Esophagus muscularis mucosa (tissue), 4 donors: Measurements from ENCODE around the gene FLCN. TPM values are rescaled to one million over a fixed set of nuclear protein-coding genes. Genes with fewer than 3 reads are reported as not detected.

ENCODE experiments used
- DNase-seq: peaks from one replicate; pipeline ENCODE4 v3.0.0-alpha.2; 2017; ENCODE audit errors: extremely low spot score
- H3K27ac ChIP-seq, 4 donors: fragments of 200-600 bp; sonication (generic); replicated peaks in 1 of 4; 1 replicate in 3 of 4; 2 replicates in 1 of 4; pipeline ENCODE4 v1.5.1; 2016 to 2019; ENCODE audit warnings: mild to moderate bottlenecking in 1 of 4
- H3K27me3 ChIP-seq, 4 donors: fragments of 200-600 bp; sonication (generic); one replicate each; pipeline versions ENCODE4 v1.5.1 to v1.6.0; 2016 to 2019
- H3K36me3 ChIP-seq, 4 donors: fragments of 200-600 bp; sonication (generic); one replicate each; pipeline ENCODE4 v1.5.1; 2016 to 2019
- H3K4me1 ChIP-seq, 4 donors: fragments of 200-600 bp; sonication (generic); one replicate each; pipeline ENCODE4 v1.5.1; 2016 to 2019
- H3K4me3 ChIP-seq, 4 donors: fragments of 200-600 bp; sonication (generic); 1 replicate in 2 of 4; 2 replicates in 2 of 4; pipeline ENCODE4 v1.5.1; 2016 to 2019; ENCODE audit warnings: mild to moderate bottlenecking in 4 of 4, moderate library complexity in 1 of 4
- H3K9me3 ChIP-seq, 4 donors: fragments of 200-600 bp; sonication (generic); 1 replicate in 3 of 4; 2 replicates in 1 of 4; pipeline ENCODE4 v1.5.1; 2016 to 2019
- CTCF ChIP-seq, 3 experiments: fragments of 200-600 bp in 2 of 3; fragments of 450-650 bp in 1 of 3; sonication (generic) in 2 of 3; IDR thresholded peaks; one replicate each; pipeline ENCODE4 v1.5.1; 2017 to 2019; ENCODE audit warnings: antibody characterized with exemption in 3 of 3, mild to moderate bottlenecking in 2 of 3, moderate library complexity in 1 of 3
- EP300 ChIP-seq: sonication (generic); formaldehyde crosslinking; IDR thresholded peaks from one replicate; pipeline ENCODE4 v1.6.1; 2017; ENCODE audit warnings: antibody characterized with exemption
- POLR2A ChIP-seq: fragments of 450-650 bp; IDR thresholded peaks from one replicate; pipeline ENCODE4 v1.6.1; 2017; ENCODE audit warnings: antibody characterized with exemption, moderate library complexity, mild to moderate bottlenecking, low read depth
- POLR2AphosphoS5 ChIP-seq, 2 donors: sonication (generic); formaldehyde crosslinking; IDR thresholded peaks; one replicate each; pipeline ENCODE4 v1.6.1; 2017; ENCODE audit warnings: antibody characterized with exemption in 2 of 2
- WGBS: methylation state at CpG from one replicate; pipeline ENCODE4 v1.1.5; 2018; 5-methylcytosine and 5-hydroxymethylcytosine counted together
- intact Hi-C: fragments of 100-400 bp; cut with DNase I; formaldehyde crosslinking; loops from one replicate; pipeline ENCODE4 v1.15.1; 2023
- total RNA-seq, 4 donors: library from RNA; depleted of rRNA; stranded (reverse); fragments of >200 nt; gene quantifications; one replicate each; pipeline versions ENCODE4 v1.1.0 to v1.2.1, GENCODE V29; 2016

The FLCN gene
- total RNA-seq, 4 donors from 2014 or later, result 21.5 to 64.7 (median 45.5) TPM

DNA sequence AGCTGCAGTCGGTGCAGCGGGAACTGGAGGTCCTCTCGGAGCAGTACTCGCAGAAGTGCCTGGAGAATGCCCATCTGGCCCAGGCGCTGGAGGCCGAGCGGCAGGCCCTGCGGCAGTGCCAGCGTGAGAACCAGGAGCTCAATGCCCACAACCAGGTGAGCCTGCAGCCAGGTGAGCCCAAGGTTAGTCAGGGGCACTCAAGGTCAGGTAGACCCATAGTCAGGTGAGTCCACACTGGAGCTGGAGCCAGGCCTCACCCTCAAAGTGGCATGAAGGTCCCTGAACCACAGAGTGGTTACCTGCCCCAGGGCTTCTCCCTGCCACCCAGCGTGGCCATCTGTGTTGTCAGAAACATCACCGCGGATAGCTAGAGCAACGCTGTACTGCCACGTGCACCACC, 63.0 kb downstream of the FLCN start:
- Histone ChIP-seq H3K27ac (no peak overlapping the region), H3K9me3 (no peaks in the 10 kb centered on the region), H3K4me3 (no peak overlapping the region), H3K36me3 (peaks cover 55 to 98% (median 82%) of the 10 kb centered on the region in 4 donors), H3K4me1 (peaks cover 0 to 22% (median 10%) of the 10 kb centered on the region in 4 donors), H3K27me3 (no peaks in the 10 kb centered on the region)
- TF ChIP-seq POLR2A, result no peak
- no peak for TF ChIP-seq CTCF (IDR thresholded peaks at IDR 0.05)
- no peak for TF ChIP-seq EP300
- no peak for TF ChIP-seq POLR2AphosphoS5 (IDR thresholded peaks at IDR 0.05)
- DNase-seq, result no peak
- intact Hi-C loops, result no loop called here
- 95% methylated on average over 5 of the region's 14 CpGs for WGBS

DNA sequence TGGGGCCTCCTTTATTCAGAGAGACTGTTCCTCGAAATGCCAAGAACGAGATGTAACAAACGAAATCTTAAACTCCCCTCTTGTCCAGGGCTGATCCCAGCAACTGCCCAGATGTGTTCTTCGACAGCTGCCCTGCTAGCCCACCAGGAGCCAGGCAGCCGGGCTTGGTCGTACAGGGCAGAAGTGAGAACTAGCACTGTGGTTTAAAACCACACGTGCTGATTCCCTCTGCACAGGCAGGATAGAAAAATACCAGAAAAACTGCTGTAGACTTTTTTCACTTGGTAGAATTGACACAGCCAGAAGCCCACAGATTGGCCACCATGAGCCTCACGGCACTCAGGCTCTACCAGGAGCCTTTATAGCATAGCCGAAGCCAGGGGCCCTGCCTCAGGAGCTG, 64.0 kb downstream of the FLCN start:
- H3K27me3 ChIP-seq, result no peaks in the 10 kb centered on the region
- H3K4me3 ChIP-seq, result no peak overlapping the region
- H3K27ac ChIP-seq, result no peak overlapping the region
- H3K9me3 ChIP-seq, result no peaks in the 10 kb centered on the region
- peaks cover 0 to 22% (median 10%) of the 10 kb centered on the region in 4 donors for H3K4me1 ChIP-seq
- intact Hi-C loops, result no loop called here
- TF ChIP-seq CTCF (IDR thresholded peaks at IDR 0.05) (no peak), POLR2AphosphoS5 (IDR thresholded peaks at IDR 0.05) (no peak), POLR2A (no peak), EP300 (no peak)
- 89% methylated on average over 8 of the region's 9 CpGs for WGBS
- DNase-seq, result no peak
- peaks cover 49 to 98% (median 80%) of the 10 kb centered on the region in 4 donors for H3K36me3 ChIP-seq

GRCh38 chr17:17172001-17172939, 64.7 kb downstream of the FLCN start:
- no peaks in the 10 kb centered on the region for H3K27me3 ChIP-seq
- peaks cover 0 to 22% (median 10%) of the 10 kb centered on the region in 4 donors for H3K4me1 ChIP-seq
- no peaks in the 10 kb centered on the region for H3K9me3 ChIP-seq
- peak in 1 of 2 donors; percentile 42 for TF ChIP-seq POLR2AphosphoS5 (IDR thresholded peaks at IDR 0.05)
- no peak for TF ChIP-seq EP300
- TF ChIP-seq CTCF (IDR thresholded peaks at IDR 0.05), result peak in 1 of 3 experiments; percentile 12
- no peak for TF ChIP-seq POLR2A
- peaks cover 45 to 98% (median 80%) of the 10 kb centered on the region in 4 donors for H3K36me3 ChIP-seq
- no peak for DNase-seq
- intact Hi-C loops, result no loop called here
- WGBS, result 74% methylated on average over 26 of the region's 26 CpGs
- no peak overlapping the region for H3K27ac ChIP-seq
- no peak overlapping the region for H3K4me3 ChIP-seq

DNA sequence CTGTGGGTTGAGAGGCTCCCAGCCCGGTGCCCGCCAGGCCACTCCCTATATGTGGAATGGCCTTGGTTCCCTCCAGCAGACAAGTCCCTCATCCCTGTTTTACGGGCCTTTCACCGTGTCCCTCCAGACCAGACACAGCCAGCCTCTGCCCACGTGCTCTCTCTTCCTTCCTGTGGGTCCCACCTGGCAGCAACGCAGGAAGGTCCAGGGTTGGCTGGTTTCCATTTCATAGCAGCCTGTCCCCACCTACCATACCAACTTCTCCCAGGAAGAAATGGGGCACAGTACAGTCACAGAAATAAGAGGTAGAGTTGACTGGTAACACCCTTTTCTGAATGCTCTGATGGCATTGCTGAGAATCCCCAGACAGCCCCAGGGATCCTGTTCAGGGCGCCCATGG, 65.8 kb downstream of the FLCN start:
- H3K27me3 ChIP-seq, result no peaks in the 10 kb centered on the region
- H3K9me3 ChIP-seq, result no peaks in the 10 kb centered on the region
- no peak overlapping the region for H3K4me3 ChIP-seq
- H3K4me1 ChIP-seq, result peaks cover 0 to 22% (median 10%) of the 10 kb centered on the region in 4 donors
- TF ChIP-seq POLR2A (no peak), CTCF (IDR thresholded peaks at IDR 0.05) (no peak), EP300 (no peak), POLR2AphosphoS5 (IDR thresholded peaks at IDR 0.05) (no peak)
- peaks cover 46 to 98% (median 80%) of the 10 kb centered on the region in 4 donors for H3K36me3 ChIP-seq
- WGBS, result 76% methylated on average over 3 of the region's 7 CpGs
- H3K27ac ChIP-seq, result peak overlapping the region in 1 of 4 donors; percentile 21
- DNase-seq, result no peak
- intact Hi-C loops, result no loop called here
